Activated B cell treated with CpG ODN at 0.5 μM for 24 hours (primary cell): ENCODE results near the gene TP73. TPM values are rescaled to one million over a fixed set of nuclear protein-coding genes. Genes with fewer than 3 reads are reported as not detected.

Experiments used
- ATAC-seq: fragments of 200-7000 bp; cut with Tn5 transposase; one replicate; pipeline ENCODE4 v1.10.0; 2021; ENCODE audit warnings: low read depth, mild to moderate bottlenecking, moderate library complexity
- CTCF ChIA-PET: fragments of 350-600 bp; sonication (Branson Sonifier 250); formaldehyde crosslinking; loops from one replicate; lab custom pipeline; 2021; ENCODE audit warnings: antibody characterized with exemption; lab: Charles Lee
- POLR2A ChIA-PET: fragments of 350-600 bp; sonication (Branson Sonifier 250); formaldehyde crosslinking; loops from one replicate; lab custom pipeline; 2021; ENCODE audit warnings: antibody characterized with exemption; lab: Charles Lee
- DNase-seq: peaks from one replicate; pipeline ENCODE4 v3.0.0; 2022
- H3K27ac Mint-ChIP-seq: one replicate; pipeline ENCODE4 v1.8.0; 2020; ENCODE audit warnings: mixed read lengths
- H3K27me3 Mint-ChIP-seq: one replicate; pipeline ENCODE4 v1.8.0; 2021; ENCODE audit warnings: mixed read lengths
- H3K36me3 Mint-ChIP-seq: one replicate; pipeline ENCODE4 v1.8.0; 2021; ENCODE audit warnings: low read depth, mixed read lengths
- H3K4me1 Mint-ChIP-seq: one replicate; pipeline ENCODE4 v1.8.0; 2021; ENCODE audit warnings: mixed read lengths
- H3K4me3 Mint-ChIP-seq: one replicate; pipeline ENCODE4 v1.8.0; 2020; ENCODE audit warnings: mild to moderate bottlenecking, mixed read lengths
- H3K9me3 Mint-ChIP-seq: one replicate; pipeline ENCODE4 v1.8.0; 2020; ENCODE audit warnings: mixed read lengths
- CTCF ChIP-seq: fragments of 200-600 bp; IDR thresholded peaks from one replicate; pipeline ENCODE4 v1.8.0; 2022; ENCODE audit warnings: antibody characterized with exemption, mild to moderate bottlenecking
- intact Hi-C: fragments of 100-400 bp; cut with micrococcal nuclease; formaldehyde crosslinking; loops from one replicate; pipeline ENCODE4 v1.15.1; 2024
- total RNA-seq: library from RNA; stranded (reverse); gene quantifications from 2 replicates; pipeline ENCODE4 v1.2.3, GENCODE V29; 2022

Gene TP73
- total RNA-seq, 1 donor from 2014 or later = 2.6 TPM

GRCh38 chr1:3777078-3777547, 124.8 kb downstream of the TP73 start:
- Mint-ChIP-seq H3K9me3 (no peaks in the 10 kb centered on the region), H3K4me3 (no peak overlapping the region), H3K27ac (no peak overlapping the region), H3K36me3 (peaks cover 31% of the 10 kb centered on the region), H3K27me3 (no peaks in the 10 kb centered on the region), H3K4me1 (peaks cover 11% of the 10 kb centered on the region)
- no peak for DNase-seq
- TF ChIP-seq CTCF = no peak
- intact Hi-C loops = no loop called here
- no peak for ATAC-seq
- POLR2A ChIA-PET = no interaction called here
- CTCF ChIA-PET = no interaction called here

- no peak for TF ChIP-seq CTCF
- peaks cover 11% of the 10 kb centered on the region for H3K4me1 Mint-ChIP-seq
- no peak overlapping the region for H3K4me3 Mint-ChIP-seq
- ATAC-seq (no peak), DNase-seq (no peak)
- no peaks in the 10 kb centered on the region for H3K27me3 Mint-ChIP-seq
- no peaks in the 10 kb centered on the region for H3K9me3 Mint-ChIP-seq
- ChIA-PET POLR2A (no interaction called here), CTCF (no interaction called here)
- intact Hi-C loops = no loop called here
- H3K36me3 Mint-ChIP-seq = peaks cover 39% of the 10 kb centered on the region
- no peak overlapping the region for H3K27ac Mint-ChIP-seq
Measured at GRCh38 chr1:3777647-3778589, 125.6 kb downstream of the TP73 start.

DNA sequence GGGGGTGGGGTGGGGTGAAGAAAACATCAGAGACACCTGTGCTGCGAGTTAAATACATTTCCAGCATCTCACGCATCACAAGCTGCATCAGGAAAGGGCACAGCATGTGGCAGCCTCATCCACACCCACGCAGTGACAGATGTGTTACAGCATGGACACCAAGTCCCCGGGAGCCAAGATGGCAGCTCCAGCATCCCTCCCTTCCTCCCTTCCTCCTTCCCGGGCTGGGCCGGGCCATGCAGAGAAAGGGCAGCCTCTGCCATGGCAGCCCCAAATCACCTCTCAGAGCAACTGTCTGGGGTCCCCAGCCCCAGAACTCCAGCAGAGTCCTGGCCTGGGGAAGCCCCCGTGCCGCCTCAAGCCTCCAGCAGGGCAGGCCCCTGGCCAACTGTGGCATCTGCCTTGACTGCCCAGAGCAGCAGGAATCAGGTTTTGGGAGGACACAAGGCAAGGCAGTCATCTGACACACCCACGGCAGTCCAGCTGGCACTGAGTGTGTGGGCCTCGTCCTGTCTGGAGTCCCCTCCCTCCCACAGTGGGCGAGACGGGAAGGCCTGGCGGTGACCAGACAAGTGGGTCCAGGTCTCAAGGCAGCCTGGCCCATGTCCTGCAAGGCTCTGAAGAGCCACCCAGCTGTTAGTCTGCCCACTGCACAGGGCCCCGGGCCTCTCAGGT, 126.4 kb downstream of the TP73 start:
- Mint-ChIP-seq H3K36me3 (peaks cover 44% of the 10 kb centered on the region), H3K27me3 (no peaks in the 10 kb centered on the region), H3K9me3 (no peaks in the 10 kb centered on the region), H3K27ac (no peak overlapping the region), H3K4me3 (no peak overlapping the region), H3K4me1 (peaks cover 11% of the 10 kb centered on the region)
- ChIA-PET POLR2A (no interaction called here), CTCF (no interaction called here)
- TF ChIP-seq CTCF = no peak
- intact Hi-C loops = no loop called here
- DNase-seq (no peak), ATAC-seq (no peak)

DNA sequence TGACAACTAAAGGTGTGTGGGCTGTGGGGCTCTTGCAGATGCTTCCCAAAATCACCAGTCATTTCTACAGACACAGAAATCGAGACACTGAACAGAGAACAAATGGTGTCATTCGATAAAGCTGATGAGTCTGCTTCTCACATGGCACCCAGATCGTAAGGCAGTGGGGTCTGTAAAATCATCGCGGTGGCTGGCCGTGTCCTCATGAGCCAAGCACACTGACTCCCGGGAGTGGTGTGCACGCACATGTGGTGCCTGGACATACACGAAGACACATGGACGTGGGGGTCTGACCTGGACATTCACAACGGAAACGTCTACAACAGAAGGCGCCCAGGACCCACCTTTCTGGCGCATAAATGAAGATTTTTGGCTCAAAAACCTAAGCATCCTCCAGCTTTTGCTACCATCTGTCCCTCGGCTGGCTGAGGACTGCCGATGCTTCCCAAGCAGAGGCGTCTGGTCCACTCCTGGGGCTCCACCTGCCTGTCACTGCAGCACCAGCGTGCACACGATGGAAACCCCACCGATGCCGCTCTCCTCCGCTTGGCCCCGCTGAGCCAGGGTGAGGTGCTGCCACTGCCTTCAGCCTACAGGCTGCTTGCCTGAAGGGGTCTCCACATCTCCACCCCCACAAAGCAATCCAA, 127.1 kb downstream of the TP73 start:
- no peak for TF ChIP-seq CTCF
- Mint-ChIP-seq H3K27ac (no peak overlapping the region), H3K36me3 (peaks cover 51% of the 10 kb centered on the region), H3K4me3 (no peak overlapping the region), H3K4me1 (peaks cover 11% of the 10 kb centered on the region), H3K27me3 (no peaks in the 10 kb centered on the region), H3K9me3 (no peaks in the 10 kb centered on the region)
- DNase-seq (no peak), ATAC-seq (no peak)
- intact Hi-C loops = no loop called here
- CTCF ChIA-PET = no interaction called here
- POLR2A ChIA-PET = no interaction called here
